OCI-LY7 (cell line): ENCODE measurements around the gene CHD3. TPM values are rescaled to one million over a fixed set of nuclear protein-coding genes. Genes with fewer than 3 reads are reported as not detected.

Experiments used
- Bru-seq: library from RNA; stranded (reverse); fragments of 400-500 nt; gene quantifications from one replicate; lab custom pipeline; 2021; lab: Mats Ljungman, UMichigan
- BruChase-seq, 2 experiments: library from RNA; stranded (reverse); fragments of 400-500 nt; gene quantifications; one replicate each; lab custom pipeline; 2021; lab: Mats Ljungman, UMichigan
- BruUV-seq: library from RNA; stranded (reverse); fragments of 400-500 nt; replicated peaks from 2 replicates; lab custom pipeline; 2021; lab: Mats Ljungman, UMichigan
- CTCF ChIA-PET: fragments of 300-600 bp; sonication (Branson Sonifier 250); formaldehyde crosslinking; loops from one replicate; lab custom pipeline; 2022; ENCODE audit warnings: antibody characterized with exemption; ENCODE audit not compliant: unreplicated experiment; lab: Charles Lee
- POLR2A ChIA-PET: fragments of 300-600 bp; sonication (Branson Sonifier 250); formaldehyde crosslinking; loops from one replicate; lab custom pipeline; 2022; ENCODE audit warnings: antibody characterized with exemption; lab: Charles Lee
- DNase-seq: peaks from one replicate; pipeline ENCODE4 v3.0.0-alpha.2; 2015; ENCODE audit warnings: low spot score
- H2AFZ ChIP-seq: fragments of 200-600 bp; sonication (generic), shearing (Covaris generic); 2 replicates; pipeline ENCODE4 v1.6.1; 2014; ENCODE audit warnings: mild to moderate bottlenecking, antibody characterized with exemption, low read length, moderate library complexity
- H3K27ac ChIP-seq: fragments of 200-600 bp; sonication (generic); 2 replicates; pipeline ENCODE4 v1.5.1; 2014; ENCODE audit warnings: mixed run types, low read depth, mild to moderate bottlenecking, moderate library complexity, low read length, inconsistent platforms; ENCODE audit not compliant: poor library complexity, severe bottlenecking
- H3K36me3 ChIP-seq: fragments of 200-600 bp; sonication (generic); 2 replicates; pipeline ENCODE4 v1.6.1; 2014; ENCODE audit warnings: mild to moderate bottlenecking, antibody characterized with exemption, low read length, moderate library complexity, mixed read lengths; ENCODE audit not compliant: insufficient read depth
- H3K4me1 ChIP-seq: fragments of 200-600 bp; sonication (generic); 2 replicates; pipeline ENCODE4 v1.5.1; 2014; ENCODE audit warnings: mild to moderate bottlenecking, low read length; ENCODE audit not compliant: insufficient read depth, poor library complexity, severe bottlenecking
- H3K4me2 ChIP-seq: fragments of 200-600 bp; sonication (generic); 2 replicates; pipeline ENCODE4 v1.6.1; 2014; ENCODE audit warnings: mild to moderate bottlenecking, low read length
- H3K4me3 ChIP-seq: fragments of 200-600 bp; sonication (generic); 2 replicates; pipeline ENCODE4 v1.5.1; 2014; ENCODE audit warnings: mild to moderate bottlenecking, low read depth, low read length; ENCODE audit not compliant: poor library complexity, severe bottlenecking
- H3K79me2 ChIP-seq: fragments of 200-600 bp; sonication (generic); 2 replicates; pipeline ENCODE4 v1.6.1; 2016; ENCODE audit warnings: low read depth, mild to moderate bottlenecking, low read length, moderate library complexity, mixed read lengths; ENCODE audit not compliant: insufficient read depth
- H3K9me2 ChIP-seq: fragments of 200-600 bp; sonication (generic); 2 replicates; pipeline ENCODE4 v1.6.1; 2016; ENCODE audit warnings: mild to moderate bottlenecking, low read length, mixed read lengths; ENCODE audit not compliant: insufficient read depth
- H3K9me3 ChIP-seq: fragments of 200-600 bp; sonication (generic); 2 replicates; pipeline ENCODE4 v1.6.1; 2014; ENCODE audit warnings: mild to moderate bottlenecking, mixed run types, low read length, mixed read lengths
- H4K20me1 ChIP-seq: fragments of 200-600 bp; sonication (generic); 2 replicates; pipeline ENCODE4 v1.6.1; 2014; ENCODE audit warnings: mild to moderate bottlenecking, antibody characterized with exemption, low read length, moderate library complexity, mixed read lengths; ENCODE audit not compliant: insufficient read depth
- EZH2phosphoT487 ChIP-seq: fragments of 200-600 bp; sonication (generic); IDR thresholded peaks from 2 replicates; pipeline ENCODE4 v1.6.1; 2018; ENCODE audit warnings: low read depth, borderline replicate concordance, mild to moderate bottlenecking, mixed run types, antibody characterized with exemption, low read length, moderate library complexity, mixed read lengths
- intact Hi-C: fragments of 100-400 bp; cut with micrococcal nuclease; formaldehyde crosslinking; loops from one replicate; pipeline ENCODE4 v1.10.0; 2022; ENCODE audit not compliant: unreplicated experiment
- long read RNA-seq: library from polyadenylated mRNA; stranded (forward); transcript quantifications from one replicate; pipeline ENCODE4 v2.0.0, GENCODE V29; 2022
- total RNA-seq, 2 experiments: library from RNA; depleted of rRNA in 1 of 2; stranded (reverse); fragments of >200 nt in 1 of 2; shearing (Covaris generic) in 1 of 2; gene quantifications; 2 replicates each; pipeline ENCODE4 v1.2.3, GENCODE V29; 2014 to 2022
- TF ChIP-seq, protein P1 (sequence below): fragments of 200-600 bp; sonication (generic); conservative IDR thresholded peaks from 2 replicates; pipeline ENCODE4 v1.5.1; 2014; ENCODE audit warnings: mild to moderate bottlenecking, antibody characterized with exemption, low read length, moderate library complexity, mixed read lengths

The CHD3 gene
- total RNA-seq (2014; rRNA removed; shearing (Covaris generic)) (42.5 and 59.6 TPM in 2 replicates), total RNA-seq (2022) (124 and 126 TPM in 2 replicates), Bru-seq, nascent RNA (percentile 81 among the genes with signal in this experiment), BruChase-seq, experiment 1, labeled RNA remaining after a 6-hour chase (percentile 91 among the genes with signal in this experiment), BruChase-seq, experiment 2, labeled RNA remaining after a 2-hour chase (percentile 88 among the genes with signal in this experiment)
- long read RNA-seq, full-length matches to known transcripts: 12 of 73 reads
- long read RNA-seq, partial matches to known transcripts: 48 of 73 reads
- long read RNA-seq, other reads (novel, unspliced or antisense): 13 of 73 reads

DNA sequence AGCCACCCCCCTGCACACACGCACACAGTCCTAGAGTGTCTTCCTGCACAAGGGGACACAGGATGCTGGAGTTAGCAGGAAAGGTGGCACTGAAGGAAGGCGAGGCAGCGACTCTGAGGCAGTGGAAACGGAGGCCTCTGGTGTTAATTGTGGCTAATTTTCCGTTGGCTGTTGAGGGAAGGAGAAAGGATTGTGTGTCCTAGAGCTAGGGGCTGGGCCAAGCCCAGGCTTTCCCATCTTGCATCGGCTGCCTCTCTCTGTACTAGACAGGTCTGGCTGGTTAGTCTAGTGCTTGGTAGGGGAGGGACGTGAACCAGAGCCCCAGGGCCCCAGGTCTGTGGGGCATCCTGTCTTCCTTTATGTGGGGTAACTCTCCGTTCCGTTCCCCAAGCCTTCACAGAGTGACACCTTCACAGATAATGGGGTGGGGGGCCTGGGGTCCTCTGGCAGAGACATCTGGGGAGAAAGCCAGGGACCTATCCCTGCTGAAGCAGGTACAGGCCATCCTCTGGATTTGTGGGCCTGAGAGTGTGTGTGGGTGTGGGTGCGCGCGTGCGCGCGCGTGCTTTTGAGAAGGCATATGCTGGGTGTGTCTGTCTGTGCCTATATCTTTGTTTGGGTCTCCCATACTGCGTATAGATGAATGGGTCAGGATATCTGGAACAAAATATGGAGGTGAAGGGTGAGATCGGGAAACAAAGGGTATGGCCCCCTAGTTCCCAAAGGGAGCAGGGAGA, at the start of gene CHD3:
CHD3 (plus strand) TSS at position 606 of the 737 bp plus-strand sequence. CDS start 212 bp downstream, outside the sequence.
- Histone ChIP-seq H3K4me3 (peak within 1 kb of the TSS; percentile 95), H3K79me2 (peaks cover 48% of the 10 kb centered on the region), H2AFZ (peak within 1 kb of the TSS; percentile 19; the same call in 1 of the 2 replicates), H3K4me2 (peak within 1 kb of the TSS; percentile 97), H3K9me3 (no peaks in the 10 kb centered on the region), H3K36me3 (peaks cover 36% of the 10 kb centered on the region), H3K27ac (peak within 1 kb of the TSS; percentile 90), H4K20me1 (0 out of 2 replicates have a peak, but pooled peaks cover 5% of the 10 kb centered on the region), H3K9me2 (no peaks in the 10 kb centered on the region), H3K4me1 (peaks cover 21% of the 10 kb centered on the region)
- TF ChIP-seq EZH2phosphoT487: no peak
- TF ChIP-seq, protein P1, sequence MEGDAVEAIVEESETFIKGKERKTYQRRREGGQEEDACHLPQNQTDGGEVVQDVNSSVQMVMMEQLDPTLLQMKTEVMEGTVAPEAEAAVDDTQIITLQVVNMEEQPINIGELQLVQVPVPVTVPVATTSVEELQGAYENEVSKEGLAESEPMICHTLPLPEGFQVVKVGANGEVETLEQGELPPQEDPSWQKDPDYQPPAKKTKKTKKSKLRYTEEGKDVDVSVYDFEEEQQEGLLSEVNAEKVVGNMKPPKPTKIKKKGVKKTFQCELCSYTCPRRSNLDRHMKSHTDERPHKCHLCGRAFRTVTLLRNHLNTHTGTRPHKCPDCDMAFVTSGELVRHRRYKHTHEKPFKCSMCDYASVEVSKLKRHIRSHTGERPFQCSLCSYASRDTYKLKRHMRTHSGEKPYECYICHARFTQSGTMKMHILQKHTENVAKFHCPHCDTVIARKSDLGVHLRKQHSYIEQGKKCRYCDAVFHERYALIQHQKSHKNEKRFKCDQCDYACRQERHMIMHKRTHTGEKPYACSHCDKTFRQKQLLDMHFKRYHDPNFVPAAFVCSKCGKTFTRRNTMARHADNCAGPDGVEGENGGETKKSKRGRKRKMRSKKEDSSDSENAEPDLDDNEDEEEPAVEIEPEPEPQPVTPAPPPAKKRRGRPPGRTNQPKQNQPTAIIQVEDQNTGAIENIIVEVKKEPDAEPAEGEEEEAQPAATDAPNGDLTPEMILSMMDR: no peak
- CTCF ChIA-PET: no interaction called here
- POLR2A ChIA-PET: no interaction called here
- intact Hi-C loops: loop anchor here (5.0 kb wide), 1 partner anchor 229 kb away; the partner anchor contains the start of gene ALOXE3
- DNase-seq: no peak
- BruUV-seq: no TSS peak

DNA sequence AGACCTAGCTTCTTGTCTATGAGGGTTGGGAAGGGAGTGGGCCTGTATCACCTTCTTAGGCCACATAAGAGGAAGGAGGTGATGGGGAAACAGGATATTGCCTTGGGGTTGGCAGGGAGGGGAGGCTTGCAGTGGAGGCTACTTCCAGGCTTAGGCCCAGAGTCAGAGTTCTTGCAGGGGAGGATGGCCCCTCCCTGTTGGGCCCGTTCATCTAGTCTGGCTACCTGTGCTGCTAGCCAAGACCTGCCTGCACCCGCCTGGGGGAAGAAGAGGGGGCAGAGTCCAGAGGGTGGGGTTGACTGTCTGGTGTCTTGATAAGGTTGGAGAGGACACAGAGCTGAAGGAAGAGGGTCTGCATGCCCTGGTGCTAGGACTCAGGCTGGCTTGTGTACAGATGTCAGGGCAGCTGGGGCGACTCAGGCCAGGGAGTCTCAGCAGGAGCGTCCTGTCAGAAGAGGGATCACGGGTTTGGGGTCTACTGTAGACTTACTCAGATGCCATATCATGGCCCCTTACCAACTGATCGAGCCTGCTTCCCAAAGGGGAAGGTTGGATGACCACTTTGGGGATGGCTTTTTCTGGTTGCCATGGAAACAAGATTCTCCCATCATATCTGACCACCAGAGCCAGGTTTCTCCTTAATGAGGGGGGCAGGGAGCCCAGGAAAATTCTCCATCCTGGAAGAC, 49.3 kb upstream of the CHD3 start:
- Histone ChIP-seq H3K79me2 (peaks cover 44% of the 10 kb centered on the region; the same call in 1 of the 2 replicates), H3K4me1 (peaks cover 40% of the 10 kb centered on the region), H3K4me2 (peak overlapping the region; percentile 95), H3K9me3 (no peaks in the 10 kb centered on the region), H3K36me3 (peaks cover 12% of the 10 kb centered on the region; the same call in 1 of the 2 replicates), H4K20me1 (peaks cover 13% of the 10 kb centered on the region; the same call in 1 of the 2 replicates), H2AFZ (no peak overlapping the region), H3K9me2 (no peaks in the 10 kb centered on the region), H3K4me3 (peak overlapping the region; percentile 79), H3K27ac (peak overlapping the region; percentile 92)
- DNase-seq: peak; percentile 57
- ChIA-PET POLR2A (interaction anchor here (3.0 kb wide), 1 partner anchor 17 kb away, joined by 10 read pairs; the partner anchor contains the start of gene NAA38), CTCF (no interaction called here)
- intact Hi-C loops: loop anchor here (5.0 to 10.0 kb wide), 5 partner anchors 152 to 587 kb away; partner anchors contain the start of genes CTDNEP1, ELP5, HES7 and PER1
- TF ChIP-seq, protein P1: no peak
- TF ChIP-seq EZH2phosphoT487: no peak
- no TSS peak for BruUV-seq
